IPS-18c (cell line): ENCODE data around the gene SGO1.

ENCODE experiments used
- H3K4me3 ChIP-seq: 2 replicates; pipeline ENCODE4 v1.7.0; 2013; ENCODE audit warnings: low read depth, mild to moderate bottlenecking, low read length, moderate library complexity; ENCODE audit not compliant: insufficient read depth
- H3K9me3 ChIP-seq: one replicate; pipeline ENCODE4 v1.6.1; 2013; ENCODE audit warnings: mild to moderate bottlenecking, low read length, moderate library complexity; ENCODE audit not compliant: control insufficient read depth, insufficient read depth

Gene SGO1

DNA sequence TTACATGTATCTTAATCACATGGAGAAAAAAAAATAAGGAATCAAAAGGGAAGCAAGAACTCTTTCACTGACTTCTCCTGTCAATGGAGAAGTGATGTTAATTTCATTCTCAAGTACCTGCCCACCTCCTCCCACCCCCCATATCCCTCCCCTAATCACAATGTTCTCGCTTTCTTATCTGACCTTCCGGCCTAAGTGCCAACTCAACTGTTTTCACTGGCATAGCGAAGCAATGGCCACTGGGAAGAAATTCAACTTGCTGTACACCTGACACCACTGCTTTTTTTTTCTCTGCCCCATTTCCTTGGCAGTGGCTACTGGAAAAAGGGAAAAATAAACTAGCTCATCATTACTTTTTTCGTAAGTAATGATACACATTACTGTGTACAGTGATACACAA is 3.8 kb downstream of the SGO1 start:
- Histone ChIP-seq H3K4me3 (no peak overlapping the region), H3K9me3 (no peaks in the 10 kb centered on the region)

DNA sequence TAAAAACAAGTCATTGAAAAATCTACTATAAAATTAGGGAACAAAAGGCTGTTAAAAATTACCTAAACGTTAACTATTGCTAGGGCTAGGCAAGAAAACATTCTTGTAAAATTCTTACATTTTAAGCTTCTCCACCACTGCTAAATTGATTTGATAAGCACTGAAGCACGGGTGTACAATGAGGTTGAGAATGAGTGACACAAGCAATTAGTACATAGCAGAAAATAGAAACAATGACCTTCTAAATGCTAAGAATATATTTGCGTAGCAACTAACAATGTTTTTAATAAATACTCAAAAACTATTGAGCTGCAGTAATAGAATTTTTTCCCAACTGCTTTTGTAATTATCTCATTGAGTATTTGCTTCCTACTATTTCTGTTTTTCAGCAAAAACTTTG is 4.7 kb downstream of the SGO1 start:
- Histone ChIP-seq H3K4me3 (no peak overlapping the region), H3K9me3 (no peaks in the 10 kb centered on the region)

DNA sequence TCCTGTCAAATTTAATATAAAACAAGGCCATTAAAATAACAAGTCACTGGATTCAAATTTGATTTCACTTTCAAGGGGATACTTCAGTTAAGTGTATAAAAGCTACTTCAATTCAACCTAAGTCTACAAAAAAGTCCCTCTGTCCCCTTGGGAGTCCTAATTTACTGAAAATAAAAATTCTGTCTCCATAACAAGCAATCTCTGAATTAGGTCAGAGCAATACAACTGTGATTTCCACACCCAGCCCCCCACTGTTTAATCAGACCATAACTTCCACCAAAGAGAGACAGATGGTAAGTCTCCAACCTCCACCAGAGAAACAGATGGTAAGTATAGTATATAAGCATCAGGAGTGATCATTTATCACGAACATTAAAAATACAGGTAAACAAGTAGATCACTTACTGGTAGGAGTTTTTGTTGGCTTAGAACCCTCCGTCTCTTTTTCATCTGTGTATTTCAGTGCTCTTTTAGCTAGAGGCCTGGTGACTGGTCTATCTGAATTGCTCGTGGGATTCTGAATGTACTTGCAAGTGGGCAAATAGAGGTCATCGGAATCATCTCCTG is 12.1 kb downstream of the SGO1 start:
- H3K4me3 ChIP-seq = no peak overlapping the region
- no peaks in the 10 kb centered on the region for H3K9me3 ChIP-seq

DNA sequence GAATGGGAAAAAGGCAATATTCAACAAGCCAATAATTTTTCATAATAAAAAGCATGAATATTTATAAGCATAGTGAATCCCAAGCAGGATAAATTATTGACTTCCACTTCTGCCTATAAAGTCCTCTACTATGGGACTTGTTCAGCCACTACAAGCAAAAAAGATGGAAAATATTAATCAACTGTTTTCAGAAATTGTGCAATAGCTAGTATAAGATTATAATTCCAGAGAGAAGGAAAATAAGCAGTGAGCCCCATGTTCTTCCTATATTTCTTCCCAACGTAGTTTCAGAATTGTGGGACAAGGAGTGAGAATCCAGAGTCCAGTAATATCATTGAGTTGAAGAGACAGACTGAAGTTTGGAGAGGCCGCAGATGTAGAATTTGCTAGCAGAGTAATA is 24.3 kb downstream of the SGO1 start:
- Histone ChIP-seq H3K9me3 (no peaks in the 10 kb centered on the region), H3K4me3 (no peak overlapping the region)

DNA sequence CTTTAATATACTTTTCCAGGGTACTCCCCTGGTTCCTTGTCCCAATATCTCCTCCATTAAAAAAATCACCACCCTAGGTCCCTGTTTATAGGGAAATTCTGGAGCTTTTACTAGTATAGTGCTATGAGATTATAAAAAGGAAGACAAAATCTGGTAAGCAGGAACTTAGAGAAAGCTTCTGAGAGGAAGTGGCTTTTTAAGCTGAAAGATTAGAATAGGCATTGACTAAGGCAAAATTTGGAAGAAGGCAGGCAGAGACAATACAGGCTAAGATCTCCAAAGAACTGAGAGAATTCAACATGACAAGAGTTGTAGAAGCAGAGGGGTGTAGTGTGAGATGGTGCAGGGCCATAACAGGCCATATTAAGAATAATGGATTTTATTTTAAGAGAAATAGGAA is 25.8 kb downstream of the SGO1 start:
- no peak overlapping the region for H3K4me3 ChIP-seq
- no peaks in the 10 kb centered on the region for H3K9me3 ChIP-seq

DNA sequence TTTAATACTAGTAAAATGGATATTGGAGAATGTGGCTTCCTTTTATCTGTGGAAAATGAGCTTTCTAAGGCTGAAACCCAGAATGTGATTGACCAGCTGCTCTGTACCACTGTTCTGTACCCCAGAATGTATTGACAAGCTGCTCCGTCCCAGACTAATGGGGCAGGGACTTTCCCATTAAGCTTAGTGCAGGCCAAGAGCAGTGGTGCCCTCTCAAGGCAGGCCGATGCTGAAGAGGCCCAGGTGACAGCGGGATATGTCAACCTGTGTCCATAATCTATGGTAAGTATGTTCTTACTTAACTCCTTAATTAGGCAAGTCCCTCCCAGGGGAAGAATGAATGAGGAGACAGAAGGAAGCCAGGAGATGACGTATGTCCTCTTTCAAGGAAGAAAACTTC is 31.1 kb downstream of the SGO1 start:
- Histone ChIP-seq H3K4me3 (no peak overlapping the region), H3K9me3 (no peaks in the 10 kb centered on the region)

DNA sequence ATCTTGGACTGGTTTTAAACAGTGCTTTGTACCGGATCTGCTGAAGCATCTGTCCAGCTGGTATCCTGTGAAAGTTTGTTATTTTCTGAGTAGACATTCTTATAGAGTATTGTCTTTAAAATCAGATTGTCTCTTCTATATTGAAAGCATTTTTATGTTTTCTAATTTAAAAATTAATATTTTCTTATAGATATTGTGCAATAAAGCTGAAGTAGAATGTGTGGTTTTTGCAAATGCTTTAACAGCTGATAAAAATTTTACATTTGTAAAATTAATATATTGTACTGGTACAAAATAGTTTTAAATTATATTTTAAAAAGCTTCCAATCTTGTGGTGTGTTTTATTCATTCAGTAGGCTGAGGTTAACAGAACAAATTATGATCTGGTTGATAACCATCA is 31.9 kb downstream of the SGO1 start:
- Histone ChIP-seq H3K9me3 (no peaks in the 10 kb centered on the region), H3K4me3 (no peak overlapping the region)

DNA sequence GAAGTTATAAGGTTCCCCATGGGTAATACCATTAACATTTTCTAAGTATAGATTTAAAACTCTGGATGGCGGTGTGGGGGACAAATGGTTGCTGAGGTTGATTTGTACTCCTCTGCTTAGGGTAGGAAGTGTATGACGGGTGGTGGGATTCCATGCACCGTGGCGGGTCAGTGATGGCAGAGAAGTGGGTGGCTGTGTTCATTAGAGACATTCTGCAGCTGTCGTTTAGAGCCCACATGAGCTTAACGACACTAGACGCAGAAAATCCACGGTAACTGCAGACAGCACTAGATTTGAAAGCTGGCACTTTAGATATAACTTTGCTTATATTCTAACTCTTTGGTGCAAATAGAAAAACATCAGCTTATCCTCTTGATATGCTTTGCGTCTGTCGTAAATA is 37.5 kb downstream of the SGO1 start:
- Histone ChIP-seq H3K4me3 (no peak overlapping the region), H3K9me3 (no peaks in the 10 kb centered on the region)

DNA sequence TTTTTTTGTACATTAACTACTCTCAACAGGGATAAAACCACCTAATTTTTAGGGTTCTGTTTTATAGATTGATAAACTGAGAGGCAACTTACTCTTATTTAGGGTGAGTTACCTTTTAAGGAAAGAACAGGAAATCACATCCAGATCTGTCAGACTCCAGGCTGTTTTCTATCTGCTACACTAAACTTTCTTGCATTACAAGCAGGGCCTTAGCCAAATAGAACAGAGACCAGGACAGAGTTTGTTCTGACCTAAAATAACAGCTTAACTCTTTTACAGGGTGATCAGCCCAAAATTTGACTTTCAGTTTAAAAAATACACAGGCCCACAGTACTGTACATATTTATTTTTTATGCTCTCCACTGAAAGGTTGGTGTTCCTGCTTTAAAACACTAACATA is 38.6 kb downstream of the SGO1 start:
- H3K4me3 ChIP-seq = no peak overlapping the region
- H3K9me3 ChIP-seq = no peaks in the 10 kb centered on the region

DNA sequence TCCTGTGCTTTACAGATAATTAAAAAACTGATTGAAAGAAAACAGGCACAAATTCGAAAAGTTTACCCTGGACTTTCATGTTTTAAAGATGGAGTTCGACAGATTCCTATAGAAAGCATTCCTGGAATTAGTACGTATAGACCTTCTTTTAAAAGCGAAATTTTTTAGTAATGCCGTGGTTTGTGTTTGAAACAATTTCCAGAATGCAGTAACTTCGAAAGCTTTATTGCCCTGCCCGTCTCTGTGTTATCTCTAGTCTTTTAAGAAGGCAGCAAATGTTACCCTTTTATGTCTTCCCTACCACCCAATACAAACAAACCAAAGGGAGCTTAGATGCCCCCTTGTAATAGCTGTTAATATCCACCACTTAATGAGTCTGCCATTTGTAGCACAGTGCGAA is 39.7 kb downstream of the SGO1 start:
- no peak overlapping the region for H3K4me3 ChIP-seq
- H3K9me3 ChIP-seq = no peaks in the 10 kb centered on the region

DNA sequence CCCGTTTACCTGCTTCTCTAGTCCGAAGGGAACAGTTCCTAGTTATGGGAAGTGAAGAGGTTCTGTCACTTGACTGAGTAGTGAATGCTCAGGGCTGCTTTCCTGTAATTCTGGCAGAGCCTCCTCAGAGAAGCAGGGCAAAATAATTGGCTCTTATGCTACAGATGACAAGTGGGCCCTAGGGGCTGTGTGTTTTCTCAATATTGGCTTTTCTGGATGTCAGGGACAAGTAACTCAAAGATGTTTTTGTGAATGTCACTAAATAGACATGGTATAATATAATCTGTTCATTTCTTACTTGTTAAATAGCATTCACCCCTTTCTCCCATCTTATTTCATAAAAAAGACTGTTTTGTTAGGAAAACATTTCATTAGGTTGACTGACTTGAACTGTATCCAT is 40.1 kb downstream of the SGO1 start:
- Histone ChIP-seq H3K9me3 (no peaks in the 10 kb centered on the region), H3K4me3 (no peak overlapping the region)

DNA sequence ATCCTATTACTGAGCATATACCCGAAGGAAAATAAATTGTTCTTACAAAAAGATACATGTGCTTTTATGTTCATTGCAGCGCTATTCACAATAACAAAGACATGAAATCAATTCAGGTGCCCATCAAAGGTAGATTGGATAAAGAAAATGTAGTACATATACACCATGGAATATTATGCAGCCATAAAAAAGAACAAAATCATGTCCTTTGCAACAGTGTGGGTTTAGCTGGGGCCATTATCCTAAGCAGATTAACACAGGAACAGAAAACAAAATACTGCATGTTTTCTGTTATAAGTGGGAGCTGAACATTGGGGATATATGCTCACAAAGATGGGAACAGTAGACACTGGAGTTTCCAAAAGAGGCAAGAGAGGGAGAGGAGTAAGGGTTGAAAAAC is 42.5 kb downstream of the SGO1 start:
- Histone ChIP-seq H3K4me3 (no peak overlapping the region), H3K9me3 (no peaks in the 10 kb centered on the region)

DNA sequence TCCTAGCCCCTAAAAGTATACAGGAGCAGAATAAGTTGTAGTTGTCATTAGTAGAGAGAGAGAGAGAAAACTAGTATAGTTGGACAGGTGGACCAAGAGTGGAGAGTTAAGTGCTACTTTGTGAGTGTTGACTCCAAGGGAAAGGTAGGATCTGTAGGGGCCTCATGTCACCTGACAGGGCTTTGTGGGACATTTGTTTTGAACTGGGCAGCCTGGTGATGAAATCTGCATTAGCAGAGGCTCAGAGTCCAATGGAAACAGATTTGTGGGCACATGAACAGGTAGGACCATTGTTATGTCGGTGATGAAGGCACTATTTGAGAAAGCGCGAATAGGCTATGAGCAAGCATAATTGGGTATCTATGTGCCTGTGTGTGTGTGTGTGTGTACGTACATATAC is 43.5 kb downstream of the SGO1 start:
- no peaks in the 10 kb centered on the region for H3K9me3 ChIP-seq
- H3K4me3 ChIP-seq = no peak overlapping the region

DNA sequence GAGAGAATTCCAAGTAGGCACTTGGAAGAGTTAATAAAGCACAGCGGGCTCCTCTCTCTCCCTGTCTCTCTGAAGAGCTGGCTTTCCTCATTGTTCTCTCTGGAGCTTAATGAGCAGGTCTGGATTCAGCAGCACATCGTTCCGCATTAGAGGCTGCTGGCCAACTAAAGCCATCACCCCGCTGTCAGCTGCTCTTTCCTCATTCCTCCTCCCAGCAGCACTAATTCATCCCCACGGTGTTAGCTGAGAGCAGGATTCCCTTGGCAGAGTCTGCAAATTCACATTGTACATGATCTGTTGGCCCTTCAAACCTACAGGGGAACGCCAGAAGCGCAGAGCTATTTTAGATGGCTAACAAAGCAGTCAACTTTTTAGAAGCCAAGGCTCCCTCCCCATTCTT is 44.2 kb downstream of the SGO1 start:
- Histone ChIP-seq H3K4me3 (no peak overlapping the region), H3K9me3 (no peaks in the 10 kb centered on the region)

DNA sequence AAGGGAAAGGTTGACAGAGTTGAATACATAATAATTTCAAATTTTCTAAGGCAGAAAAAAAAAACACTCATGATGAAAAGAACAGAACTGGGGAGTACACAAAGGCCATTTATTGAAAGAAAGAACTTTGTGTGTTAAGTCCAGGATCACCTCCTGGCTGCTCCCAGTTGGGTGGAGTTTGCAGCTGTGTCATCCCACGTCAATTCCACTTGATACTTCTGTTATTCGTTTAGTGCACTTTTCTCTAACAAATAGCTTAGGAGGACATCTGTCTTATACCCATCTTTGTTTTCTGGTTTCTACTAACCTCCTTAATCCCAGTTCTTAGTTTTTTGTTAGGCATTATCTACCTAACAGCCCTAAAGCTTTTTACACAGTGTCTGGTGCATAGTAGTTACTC is 44.7 kb downstream of the SGO1 start:
- no peaks in the 10 kb centered on the region for H3K9me3 ChIP-seq
- no peak overlapping the region for H3K4me3 ChIP-seq

DNA sequence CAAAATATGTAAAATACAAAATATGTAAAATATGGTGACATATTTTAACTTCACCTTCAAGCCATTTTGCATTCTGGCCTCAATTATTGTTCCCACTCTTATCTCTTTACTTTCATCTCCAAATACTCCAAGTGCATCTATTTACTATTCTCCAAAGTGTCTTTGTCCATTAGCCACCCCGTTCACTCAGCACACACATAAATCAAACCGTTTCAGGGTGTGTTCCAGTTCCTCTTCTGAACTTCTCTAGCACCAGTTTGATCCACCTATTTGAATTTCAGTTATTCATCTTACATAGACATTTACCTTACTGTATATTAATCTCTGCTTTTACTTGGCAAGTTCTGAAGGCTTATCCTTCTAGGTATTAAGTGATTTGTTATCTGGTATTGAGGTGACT is 45.1 kb downstream of the SGO1 start:
- no peaks in the 10 kb centered on the region for H3K9me3 ChIP-seq
- H3K4me3 ChIP-seq = no peak overlapping the region

DNA sequence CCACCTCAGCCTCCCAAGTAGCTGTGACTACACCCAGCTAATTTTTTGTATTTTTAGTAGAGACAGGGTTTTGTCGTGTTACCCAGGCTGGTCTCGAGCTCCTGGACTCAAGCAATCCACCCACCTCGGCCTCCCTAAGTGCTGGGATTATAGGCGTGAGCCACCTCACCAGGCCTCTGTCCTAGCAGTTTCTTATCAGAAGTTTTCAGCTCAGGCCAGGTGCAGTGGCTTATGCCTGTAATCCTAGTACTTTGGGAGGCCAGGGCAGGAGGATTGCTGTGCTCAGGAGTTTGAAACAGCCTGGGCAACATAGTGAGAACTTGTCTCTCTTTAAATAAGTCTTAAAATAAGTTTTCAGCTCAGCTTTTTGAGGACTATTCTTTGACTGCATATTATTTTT is 48.4 kb downstream of the SGO1 start:
- Histone ChIP-seq H3K9me3 (no peaks in the 10 kb centered on the region), H3K4me3 (no peak overlapping the region)

DNA sequence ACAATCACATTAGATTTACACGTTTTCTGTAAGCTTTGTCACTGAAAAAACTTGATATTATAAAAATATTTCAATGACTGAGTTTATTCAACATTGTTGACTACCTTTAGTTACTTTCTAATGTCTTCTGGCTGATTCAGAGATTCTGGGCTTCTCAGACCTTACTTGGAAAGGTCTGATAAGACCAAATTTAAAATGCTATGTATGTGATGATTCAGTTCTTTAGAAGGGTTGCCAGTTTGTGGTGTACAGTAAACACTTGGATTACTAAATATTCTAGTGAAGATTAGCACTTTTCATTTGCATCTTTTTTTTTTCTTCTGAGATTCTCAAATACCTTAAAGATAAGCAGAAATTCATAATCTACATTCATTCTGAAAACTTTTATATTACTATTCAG is 49.8 kb downstream of the SGO1 start:
- no peak overlapping the region for H3K4me3 ChIP-seq
- no peaks in the 10 kb centered on the region for H3K9me3 ChIP-seq

DNA sequence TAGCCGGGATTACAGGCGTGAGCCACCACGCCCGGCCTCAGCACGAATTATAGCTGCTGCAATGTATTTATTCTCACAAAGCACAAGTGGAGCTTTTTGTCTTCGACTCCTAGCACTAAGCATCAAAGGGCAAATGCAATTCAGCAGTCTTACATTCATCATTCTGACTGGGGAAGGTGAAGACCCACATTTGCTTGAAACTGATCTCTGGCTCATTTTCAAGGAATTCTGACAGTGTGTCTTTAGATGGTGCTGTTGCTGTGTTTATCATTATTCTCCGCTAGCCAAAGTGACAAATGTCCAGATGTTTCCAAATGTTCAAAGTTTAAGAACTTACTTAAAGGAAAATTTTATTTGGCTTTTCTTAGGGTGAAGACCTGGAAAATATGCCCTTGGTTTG is 55.9 kb downstream of the SGO1 start:
- no peak overlapping the region for H3K4me3 ChIP-seq
- no peaks in the 10 kb centered on the region for H3K9me3 ChIP-seq

DNA sequence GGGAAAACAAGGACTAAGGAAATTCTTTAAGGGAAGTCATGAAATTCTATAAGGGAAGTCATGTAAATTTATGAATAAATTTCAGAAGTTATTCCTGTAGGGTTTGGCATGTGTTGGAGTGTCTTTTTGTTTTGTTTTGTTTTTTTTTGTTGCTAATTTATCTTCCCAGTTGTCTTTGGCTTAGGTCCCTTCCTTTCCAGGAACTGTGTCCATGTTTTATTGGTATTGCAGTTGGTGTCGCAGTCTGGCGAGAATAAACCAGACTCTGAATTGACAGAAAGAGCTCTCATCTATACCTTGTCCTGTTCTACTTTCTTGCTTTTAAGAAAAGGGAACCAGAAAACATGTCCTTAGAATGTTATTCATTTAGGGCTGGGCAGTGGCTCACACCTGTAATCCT is 57.6 kb downstream of the SGO1 start:
- no peaks in the 10 kb centered on the region for H3K9me3 ChIP-seq
- H3K4me3 ChIP-seq = no peak overlapping the region
